Measurements from ENCODE around the gene SLC4A8.

DNA sequence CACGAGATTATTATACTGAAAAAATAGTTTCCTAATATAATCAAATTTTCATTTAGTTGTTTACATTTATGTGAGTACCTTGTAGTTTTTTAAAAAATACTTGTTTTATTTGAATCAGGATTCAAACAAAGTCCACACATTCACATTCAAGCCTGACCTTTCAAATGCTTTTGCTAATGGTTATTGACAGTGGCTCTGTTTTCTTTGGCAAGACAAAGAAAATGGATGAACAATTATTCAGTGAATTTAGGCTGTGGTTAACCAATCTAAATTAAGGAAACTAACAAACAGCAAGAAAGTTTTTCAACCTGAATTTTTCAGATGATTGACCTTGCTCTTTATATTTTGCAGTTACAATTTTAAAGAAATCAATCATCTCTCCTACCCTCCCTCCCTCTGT is 9.7 kb downstream of the SLC4A8 start:
- TF ChIP-seq CTCF (IDR thresholded peaks at IDR 0.05; ENCODE audit: borderline replicate concordance, extremely low read depth, low read length, poor library complexity, severe bottlenecking) (no peak), EZH2 (IDR thresholded peaks at IDR 0.05; ENCODE audit: borderline replicate concordance, low read depth, low read length, severe bottlenecking) (no peak)

All from DND-41 (cell line).